Peyer's patch (tissue), 4 donors: Measurements from ENCODE around the gene CEMP1.

ENCODE experiments used
- POLR2A ChIP-seq, 2 donors: fragments of 450-650 bp; IDR thresholded peaks; one replicate each; pipeline ENCODE4 v1.5.1; 2017; ENCODE audit warnings: antibody characterized with exemption in 2 of 2, mild to moderate bottlenecking in 2 of 2, moderate library complexity in 2 of 2
- TF ChIP-seq, protein P1 (sequence below), 6 experiments: fragments of 450-650 bp in 4 of 6; fragments of 200-600 bp in 2 of 6; sonication (generic) in 1 of 6; IDR thresholded peaks; one replicate each; pipeline ENCODE4 v1.5.1; 2017 to 2019; ENCODE audit warnings: antibody characterized with exemption in 6 of 6, mild to moderate bottlenecking in 3 of 6, moderate library complexity in 1 of 6

DNA sequence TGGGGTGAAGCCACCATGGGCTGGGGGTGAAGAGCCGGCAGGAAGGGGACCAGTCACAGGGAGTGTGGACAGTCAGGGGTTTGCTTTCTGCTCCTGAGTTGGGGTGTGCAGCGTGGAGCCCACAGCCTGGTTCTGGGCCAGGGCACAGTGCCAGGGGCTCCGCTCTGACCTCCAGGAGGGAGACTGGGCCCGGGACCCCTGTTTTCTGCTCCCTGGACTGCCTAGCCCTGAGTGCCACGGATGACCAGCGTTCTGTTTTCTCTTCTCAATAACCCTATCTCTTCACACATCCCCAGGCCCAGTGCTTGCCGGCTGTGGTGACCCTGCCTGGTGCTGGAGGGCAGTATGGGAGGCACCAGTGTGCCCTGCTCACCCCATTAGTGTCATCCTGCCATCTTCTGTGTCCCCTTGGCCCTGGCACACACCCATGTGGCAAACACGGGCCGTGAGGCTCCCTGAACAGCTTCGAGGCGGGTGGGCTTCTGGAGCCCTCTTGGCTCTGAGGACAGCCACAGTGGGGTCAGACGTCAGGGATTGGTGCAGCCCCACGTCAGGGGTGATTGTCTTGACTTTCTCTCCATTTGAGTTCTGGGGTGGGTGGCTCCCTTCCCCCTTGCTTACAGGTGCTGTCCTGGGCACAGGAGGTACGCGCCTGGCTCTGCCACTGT, 1.1 kb downstream of the CEMP1 start:
- TF ChIP-seq, protein P1, sequence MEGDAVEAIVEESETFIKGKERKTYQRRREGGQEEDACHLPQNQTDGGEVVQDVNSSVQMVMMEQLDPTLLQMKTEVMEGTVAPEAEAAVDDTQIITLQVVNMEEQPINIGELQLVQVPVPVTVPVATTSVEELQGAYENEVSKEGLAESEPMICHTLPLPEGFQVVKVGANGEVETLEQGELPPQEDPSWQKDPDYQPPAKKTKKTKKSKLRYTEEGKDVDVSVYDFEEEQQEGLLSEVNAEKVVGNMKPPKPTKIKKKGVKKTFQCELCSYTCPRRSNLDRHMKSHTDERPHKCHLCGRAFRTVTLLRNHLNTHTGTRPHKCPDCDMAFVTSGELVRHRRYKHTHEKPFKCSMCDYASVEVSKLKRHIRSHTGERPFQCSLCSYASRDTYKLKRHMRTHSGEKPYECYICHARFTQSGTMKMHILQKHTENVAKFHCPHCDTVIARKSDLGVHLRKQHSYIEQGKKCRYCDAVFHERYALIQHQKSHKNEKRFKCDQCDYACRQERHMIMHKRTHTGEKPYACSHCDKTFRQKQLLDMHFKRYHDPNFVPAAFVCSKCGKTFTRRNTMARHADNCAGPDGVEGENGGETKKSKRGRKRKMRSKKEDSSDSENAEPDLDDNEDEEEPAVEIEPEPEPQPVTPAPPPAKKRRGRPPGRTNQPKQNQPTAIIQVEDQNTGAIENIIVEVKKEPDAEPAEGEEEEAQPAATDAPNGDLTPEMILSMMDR (IDR thresholded peaks at IDR 0.05), result no peak
- no peak for TF ChIP-seq POLR2A (IDR thresholded peaks at IDR 0.05)
